Measurements from ENCODE around the gene LILRB1. TPM values are rescaled to one million over a fixed set of nuclear protein-coding genes. Genes with fewer than 3 reads are reported as not detected.

LILRB1 gene
- total and polyA plus RNA-seq, 2 of the 13 experiments (the other 11 are each of a cell fraction or from before 2014, with no cell fraction given) = not detected

DNA sequence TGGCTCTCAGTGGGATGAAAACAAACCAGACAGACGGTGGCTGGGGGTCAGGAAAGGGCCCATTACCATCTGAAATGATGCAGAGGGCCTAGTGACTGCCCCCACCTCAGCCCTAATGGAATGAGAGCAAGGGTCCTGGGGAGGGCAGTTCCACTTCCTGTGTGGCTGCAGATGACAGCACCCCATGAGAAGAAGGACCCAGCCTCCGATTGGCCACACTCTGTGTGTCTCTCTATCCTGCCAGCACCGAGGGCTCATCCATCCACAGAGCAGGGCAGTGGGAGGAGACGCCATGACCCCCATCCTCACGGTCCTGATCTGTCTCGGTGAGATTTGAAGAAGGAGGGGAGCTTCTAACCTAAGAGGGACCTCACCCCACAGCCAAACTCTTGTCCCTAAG is 498 bp downstream of the LILRB1 start:
- BruUV-seq (replicated peaks) = no TSS peak
- WGBS (ENCODE audit: low lambda C conversion rate) = 0% methylated on average over 4 of the region's 6 CpGs
- POLR2A ChIA-PET = interaction anchor here (0.6 kb wide), 1 partner anchor 238 kb away, joined by 3 read pairs; no protein-coding TSS in a partner anchor
- CTCF ChIA-PET (ENCODE audit: low intra/inter-chr PET ratio, low total read pairs) = no interaction called here
- no peak for FAIRE-seq
- no peaks in the 10 kb centered on the region for H4K20me1 ChIP-seq (ENCODE audit: insufficient read depth, low read length)
- intact Hi-C loops (cut with micrococcal nuclease; ENCODE audit: unreplicated experiment) (no loop called here), in situ Hi-C loops (cut with HindIII; ENCODE audit: extremely low pct_ligation_motif_present, low pct_unique_long_range_greater_than_20kb) (no loop called here)
- no peak overlapping the region for H3K4me3 ChIP-seq (replicated peaks in 1 of 3; ENCODE audit: insufficient read depth in 1 of 3, low read depth in 2 of 3, low read length in 3 of 3)
- H2AFZ ChIP-seq (ENCODE audit: low read length) = no peak overlapping the region
- H3K4me1 ChIP-seq (ENCODE audit: insufficient read depth, low read length) = no peaks in the 10 kb centered on the region
- H3K79me2 ChIP-seq (ENCODE audit: insufficient read depth, low read length) = no peaks in the 10 kb centered on the region
- DNase-seq (ENCODE audit: low spot score) = no peak
- H3K27me3 ChIP-seq (ENCODE audit: control insufficient read depth in 1 of 2, insufficient read depth in 2 of 2, low read length in 2 of 2) = peaks cover 1 to 10% of the 10 kb centered on the region in 2 experiments; a peak in 2 of 5 replicates
- no peak overlapping the region for H3K9ac ChIP-seq (ENCODE audit: insufficient read depth, low read depth, low read length)
- no peak overlapping the region for H3K4me2 ChIP-seq (ENCODE audit: low read depth, low read length)
- H3K27ac ChIP-seq (ENCODE audit: extremely low read length, insufficient read depth, low read length) = no peak overlapping the region
- no peaks in the 10 kb centered on the region for H3K36me3 ChIP-seq (replicated peaks in 1 of 2; ENCODE audit: control insufficient read depth in 1 of 2, insufficient read depth in 2 of 2, low read length in 2 of 2)
- ATAC-seq = no peak
- TF ChIP-seq ZNF446 (CRISPR knock-in tag; IDR thresholded peaks at IDR 0.05) (no peak), NAIF1 (CRISPR knock-in tag; IDR thresholded peaks at IDR 0.05; ENCODE audit: borderline replicate concordance) (no peak), SMYD3 (CRISPR knock-in tag; IDR thresholded peaks at IDR 0.05) (no peak), HOXD1 (CRISPR knock-in tag; IDR thresholded peaks at IDR 0.05) (no peak), ZNF781 (CRISPR knock-in tag; IDR thresholded peaks at IDR 0.05; ENCODE audit: borderline replicate concordance, not compliant biosample characterization) (no peak), ZNF768 (CRISPR knock-in tag; IDR thresholded peaks at IDR 0.05) (no peak), TCF7 (IDR thresholded peaks at IDR 0.05; ENCODE audit: low read depth) (no peak), NR2F1 (CRISPR knock-in tag; IDR thresholded peaks at IDR 0.05) (no peak)
- TF ChIP-seq, protein P1, sequence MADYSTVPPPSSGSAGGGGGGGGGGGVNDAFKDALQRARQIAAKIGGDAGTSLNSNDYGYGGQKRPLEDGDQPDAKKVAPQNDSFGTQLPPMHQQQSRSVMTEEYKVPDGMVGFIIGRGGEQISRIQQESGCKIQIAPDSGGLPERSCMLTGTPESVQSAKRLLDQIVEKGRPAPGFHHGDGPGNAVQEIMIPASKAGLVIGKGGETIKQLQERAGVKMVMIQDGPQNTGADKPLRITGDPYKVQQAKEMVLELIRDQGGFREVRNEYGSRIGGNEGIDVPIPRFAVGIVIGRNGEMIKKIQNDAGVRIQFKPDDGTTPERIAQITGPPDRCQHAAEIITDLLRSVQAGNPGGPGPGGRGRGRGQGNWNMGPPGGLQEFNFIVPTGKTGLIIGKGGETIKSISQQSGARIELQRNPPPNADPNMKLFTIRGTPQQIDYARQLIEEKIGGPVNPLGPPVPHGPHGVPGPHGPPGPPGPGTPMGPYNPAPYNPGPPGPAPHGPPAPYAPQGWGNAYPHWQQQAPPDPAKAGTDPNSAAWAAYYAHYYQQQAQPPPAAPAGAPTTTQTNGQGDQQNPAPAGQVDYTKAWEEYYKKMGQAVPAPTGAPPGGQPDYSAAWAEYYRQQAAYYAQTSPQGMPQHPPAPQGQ (CRISPR knock-in tag; IDR thresholded peaks at IDR 0.05; ENCODE audit: borderline replicate concordance) = no peak
- TF ChIP-seq, protein P2, sequence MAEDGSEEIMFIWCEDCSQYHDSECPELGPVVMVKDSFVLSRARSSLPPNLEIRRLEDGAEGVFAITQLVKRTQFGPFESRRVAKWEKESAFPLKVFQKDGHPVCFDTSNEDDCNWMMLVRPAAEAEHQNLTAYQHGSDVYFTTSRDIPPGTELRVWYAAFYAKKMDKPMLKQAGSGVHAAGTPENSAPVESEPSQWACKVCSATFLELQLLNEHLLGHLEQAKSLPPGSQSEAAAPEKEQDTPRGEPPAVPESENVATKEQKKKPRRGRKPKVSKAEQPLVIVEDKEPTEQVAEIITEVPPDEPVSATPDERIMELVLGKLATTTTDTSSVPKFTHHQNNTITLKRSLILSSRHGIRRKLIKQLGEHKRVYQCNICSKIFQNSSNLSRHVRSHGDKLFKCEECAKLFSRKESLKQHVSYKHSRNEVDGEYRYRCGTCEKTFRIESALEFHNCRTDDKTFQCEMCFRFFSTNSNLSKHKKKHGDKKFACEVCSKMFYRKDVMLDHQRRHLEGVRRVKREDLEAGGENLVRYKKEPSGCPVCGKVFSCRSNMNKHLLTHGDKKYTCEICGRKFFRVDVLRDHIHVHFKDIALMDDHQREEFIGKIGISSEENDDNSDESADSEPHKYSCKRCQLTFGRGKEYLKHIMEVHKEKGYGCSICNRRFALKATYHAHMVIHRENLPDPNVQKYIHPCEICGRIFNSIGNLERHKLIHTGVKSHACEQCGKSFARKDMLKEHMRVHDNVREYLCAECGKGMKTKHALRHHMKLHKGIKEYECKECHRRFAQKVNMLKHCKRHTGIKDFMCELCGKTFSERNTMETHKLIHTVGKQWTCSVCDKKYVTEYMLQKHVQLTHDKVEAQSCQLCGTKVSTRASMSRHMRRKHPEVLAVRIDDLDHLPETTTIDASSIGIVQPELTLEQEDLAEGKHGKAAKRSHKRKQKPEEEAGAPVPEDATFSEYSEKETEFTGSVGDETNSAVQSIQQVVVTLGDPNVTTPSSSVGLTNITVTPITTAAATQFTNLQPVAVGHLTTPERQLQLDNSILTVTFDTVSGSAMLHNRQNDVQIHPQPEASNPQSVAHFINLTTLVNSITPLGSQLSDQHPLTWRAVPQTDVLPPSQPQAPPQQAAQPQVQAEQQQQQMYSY (CRISPR knock-in tag; IDR thresholded peaks at IDR 0.05) = no peak
- TF ChIP-seq, protein P3, sequence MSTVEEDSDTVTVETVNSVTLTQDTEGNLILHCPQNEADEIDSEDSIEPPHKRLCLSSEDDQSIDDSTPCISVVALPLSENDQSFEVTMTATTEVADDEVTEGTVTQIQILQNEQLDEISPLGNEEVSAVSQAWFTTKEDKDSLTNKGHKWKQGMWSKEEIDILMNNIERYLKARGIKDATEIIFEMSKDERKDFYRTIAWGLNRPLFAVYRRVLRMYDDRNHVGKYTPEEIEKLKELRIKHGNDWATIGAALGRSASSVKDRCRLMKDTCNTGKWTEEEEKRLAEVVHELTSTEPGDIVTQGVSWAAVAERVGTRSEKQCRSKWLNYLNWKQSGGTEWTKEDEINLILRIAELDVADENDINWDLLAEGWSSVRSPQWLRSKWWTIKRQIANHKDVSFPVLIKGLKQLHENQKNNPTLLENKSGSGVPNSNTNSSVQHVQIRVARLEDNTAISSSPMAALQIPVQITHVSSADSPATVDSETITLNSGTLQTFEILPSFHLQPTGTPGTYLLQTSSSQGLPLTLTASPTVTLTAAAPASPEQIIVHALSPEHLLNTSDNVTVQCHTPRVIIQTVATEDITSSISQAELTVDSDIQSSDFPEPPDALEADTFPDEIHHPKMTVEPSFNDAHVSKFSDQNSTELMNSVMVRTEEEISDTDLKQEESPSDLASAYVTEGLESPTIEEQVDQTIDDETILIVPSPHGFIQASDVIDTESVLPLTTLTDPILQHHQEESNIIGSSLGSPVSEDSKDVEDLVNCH (CRISPR knock-in tag; IDR thresholded peaks at IDR 0.05) = no peak
- TF ChIP-seq, protein P4, sequence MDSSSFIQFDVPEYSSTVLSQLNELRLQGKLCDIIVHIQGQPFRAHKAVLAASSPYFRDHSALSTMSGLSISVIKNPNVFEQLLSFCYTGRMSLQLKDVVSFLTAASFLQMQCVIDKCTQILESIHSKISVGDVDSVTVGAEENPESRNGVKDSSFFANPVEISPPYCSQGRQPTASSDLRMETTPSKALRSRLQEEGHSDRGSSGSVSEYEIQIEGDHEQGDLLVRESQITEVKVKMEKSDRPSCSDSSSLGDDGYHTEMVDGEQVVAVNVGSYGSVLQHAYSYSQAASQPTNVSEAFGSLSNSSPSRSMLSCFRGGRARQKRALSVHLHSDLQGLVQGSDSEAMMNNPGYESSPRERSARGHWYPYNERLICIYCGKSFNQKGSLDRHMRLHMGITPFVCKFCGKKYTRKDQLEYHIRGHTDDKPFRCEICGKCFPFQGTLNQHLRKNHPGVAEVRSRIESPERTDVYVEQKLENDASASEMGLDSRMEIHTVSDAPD (CRISPR knock-in tag; IDR thresholded peaks at IDR 0.05) = no peak
- H3K9me3 ChIP-seq (ENCODE audit: low read length) = no peaks in the 10 kb centered on the region

Data from HepG2 (cell line).